ENCODE measurements around the gene CLEC20A.

DNA sequence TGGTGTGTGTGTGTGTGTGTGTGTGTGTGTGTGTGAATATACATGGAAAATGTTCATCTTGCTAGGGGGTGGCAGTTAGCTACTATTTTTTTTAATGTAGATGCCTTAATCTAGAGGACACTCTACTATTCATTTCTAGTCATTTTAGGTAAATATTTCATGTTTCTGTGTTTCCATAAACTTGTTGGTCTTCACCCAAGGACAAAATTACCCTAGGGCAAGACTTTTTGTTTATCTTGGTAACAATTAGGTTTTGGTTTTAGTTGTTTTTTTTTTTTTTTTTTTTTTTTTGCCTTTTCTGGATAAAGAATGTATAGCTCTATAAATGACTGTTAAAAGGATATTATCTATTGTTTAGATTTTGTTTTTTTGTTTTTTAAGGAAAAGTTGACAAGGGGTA lies 32.2 kb downstream of the CLEC20A start:
- TF ChIP-seq, protein P1, sequence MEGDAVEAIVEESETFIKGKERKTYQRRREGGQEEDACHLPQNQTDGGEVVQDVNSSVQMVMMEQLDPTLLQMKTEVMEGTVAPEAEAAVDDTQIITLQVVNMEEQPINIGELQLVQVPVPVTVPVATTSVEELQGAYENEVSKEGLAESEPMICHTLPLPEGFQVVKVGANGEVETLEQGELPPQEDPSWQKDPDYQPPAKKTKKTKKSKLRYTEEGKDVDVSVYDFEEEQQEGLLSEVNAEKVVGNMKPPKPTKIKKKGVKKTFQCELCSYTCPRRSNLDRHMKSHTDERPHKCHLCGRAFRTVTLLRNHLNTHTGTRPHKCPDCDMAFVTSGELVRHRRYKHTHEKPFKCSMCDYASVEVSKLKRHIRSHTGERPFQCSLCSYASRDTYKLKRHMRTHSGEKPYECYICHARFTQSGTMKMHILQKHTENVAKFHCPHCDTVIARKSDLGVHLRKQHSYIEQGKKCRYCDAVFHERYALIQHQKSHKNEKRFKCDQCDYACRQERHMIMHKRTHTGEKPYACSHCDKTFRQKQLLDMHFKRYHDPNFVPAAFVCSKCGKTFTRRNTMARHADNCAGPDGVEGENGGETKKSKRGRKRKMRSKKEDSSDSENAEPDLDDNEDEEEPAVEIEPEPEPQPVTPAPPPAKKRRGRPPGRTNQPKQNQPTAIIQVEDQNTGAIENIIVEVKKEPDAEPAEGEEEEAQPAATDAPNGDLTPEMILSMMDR (conservative IDR thresholded peaks at IDR 0.05; ENCODE audit: low read depth, low read length) = no peak
- TF ChIP-seq EZH2 (IDR thresholded peaks at IDR 0.05; ENCODE audit: low read length, unreplicated experiment) = no peak
- no peak for TF ChIP-seq EZH2phosphoT487 (IDR thresholded peaks at IDR 0.05; ENCODE audit: borderline replicate concordance, low read length)

Data from PC-3 (cell line).